Body of pancreas (tissue), 4 donors: ENCODE measurements around the gene ADAMTSL3. TPM values are rescaled to one million over a fixed set of nuclear protein-coding genes. Genes with fewer than 3 reads are reported as not detected.

Experiments used
- ATAC-seq: fragments of 150-250 bp; one replicate; pipeline ENCODE4 v1.9.1; 2016
- DNase-seq, 4 donors: peaks; one replicate each; pipeline ENCODE4 v3.0.0-alpha.2; 2019
- H3K27ac ChIP-seq, 4 donors: fragments of 200-600 bp; sonication (generic); 1 replicate in 3 of 4; 2 replicates in 1 of 4; pipeline versions ENCODE4 v1.5.1 to v1.6.1; 2016 to 2019; ENCODE audit warnings: mild to moderate bottlenecking in 1 of 4, mixed read lengths in 1 of 4, moderate library complexity in 1 of 4
- H3K27me3 ChIP-seq, 2 donors: fragments of 200-600 bp; sonication (generic); one replicate each; pipeline ENCODE4 v1.6.0; 2016; ENCODE audit warnings: mild to moderate bottlenecking in 1 of 2
- H3K36me3 ChIP-seq, 2 donors: fragments of 200-600 bp; sonication (generic); replicated peaks in 1 of 2; 2 replicates each; pipeline ENCODE4 v1.5.1; 2016; ENCODE audit warnings: low read depth in 2 of 2; ENCODE audit not compliant: insufficient read depth in 1 of 2
- H3K4me1 ChIP-seq: fragments of 200-600 bp; sonication (generic); one replicate; pipeline ENCODE4 v1.6.0; 2016
- H3K4me3 ChIP-seq, 2 donors: fragments of 200-600 bp; sonication (generic); 1 replicate in 1 of 2; 2 replicates in 1 of 2; pipeline ENCODE4 v1.5.1; 2016 to 2019
- H3K9me3 ChIP-seq, 3 donors: fragments of 200-600 bp; sonication (generic); 1 replicate in 2 of 3; 2 replicates in 1 of 3; pipeline ENCODE4 v1.5.1; 2016
- POLR2A ChIP-seq, 3 donors: fragments of 450-650 bp; IDR thresholded peaks; one replicate each; pipeline ENCODE4 v1.6.1; 2016; ENCODE audit warnings: antibody characterized with exemption in 3 of 3, mild to moderate bottlenecking in 2 of 3
- WGBS, 2 donors: methylation state at CpG; one replicate each; pipeline ENCODE4 v1.1.5; 2017; 5-methylcytosine and 5-hydroxymethylcytosine counted together
- intact Hi-C: fragments of 100-400 bp; cut with DNase I; formaldehyde crosslinking; loops from one replicate; pipeline ENCODE4 v1.15.1; 2023
- total RNA-seq, 2 donors: library from RNA; depleted of rRNA; stranded (reverse); fragments of >200 nt; gene quantifications; one replicate each; pipeline ENCODE4 v1.1.0, GENCODE V29; 2016
- TF ChIP-seq, protein P1 (sequence below), 7 experiments: fragments of 450-650 bp in 4 of 7; fragments of 200-600 bp in 3 of 7; sonication (generic) in 3 of 7; IDR thresholded peaks; one replicate each; pipeline ENCODE4 v1.5.1; 2016 to 2019; ENCODE audit warnings: antibody characterized with exemption in 7 of 7

The ADAMTSL3 gene
- total RNA-seq, 2 donors from 2014 or later = 7.8 to 10.2 TPM

DNA sequence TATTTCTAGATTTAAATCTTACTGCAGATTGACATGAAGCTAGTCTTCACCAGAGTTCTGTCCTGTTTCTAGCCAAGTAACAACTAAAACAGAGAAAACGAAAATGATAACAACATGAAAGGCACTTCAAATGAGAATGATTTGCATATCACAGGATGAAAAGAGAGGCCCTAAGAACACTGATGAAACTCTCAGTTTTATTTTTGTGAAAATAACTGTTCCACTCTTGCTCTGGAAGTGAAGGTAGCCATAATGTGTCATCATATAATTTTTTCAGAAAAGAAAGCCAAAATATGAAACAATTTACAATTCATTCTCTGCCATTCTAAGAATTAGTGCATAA is 274.4 kb downstream of the ADAMTSL3 start:
- TF ChIP-seq, protein P1, sequence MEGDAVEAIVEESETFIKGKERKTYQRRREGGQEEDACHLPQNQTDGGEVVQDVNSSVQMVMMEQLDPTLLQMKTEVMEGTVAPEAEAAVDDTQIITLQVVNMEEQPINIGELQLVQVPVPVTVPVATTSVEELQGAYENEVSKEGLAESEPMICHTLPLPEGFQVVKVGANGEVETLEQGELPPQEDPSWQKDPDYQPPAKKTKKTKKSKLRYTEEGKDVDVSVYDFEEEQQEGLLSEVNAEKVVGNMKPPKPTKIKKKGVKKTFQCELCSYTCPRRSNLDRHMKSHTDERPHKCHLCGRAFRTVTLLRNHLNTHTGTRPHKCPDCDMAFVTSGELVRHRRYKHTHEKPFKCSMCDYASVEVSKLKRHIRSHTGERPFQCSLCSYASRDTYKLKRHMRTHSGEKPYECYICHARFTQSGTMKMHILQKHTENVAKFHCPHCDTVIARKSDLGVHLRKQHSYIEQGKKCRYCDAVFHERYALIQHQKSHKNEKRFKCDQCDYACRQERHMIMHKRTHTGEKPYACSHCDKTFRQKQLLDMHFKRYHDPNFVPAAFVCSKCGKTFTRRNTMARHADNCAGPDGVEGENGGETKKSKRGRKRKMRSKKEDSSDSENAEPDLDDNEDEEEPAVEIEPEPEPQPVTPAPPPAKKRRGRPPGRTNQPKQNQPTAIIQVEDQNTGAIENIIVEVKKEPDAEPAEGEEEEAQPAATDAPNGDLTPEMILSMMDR (IDR thresholded peaks at IDR 0.05) = no peak
- no peak for TF ChIP-seq POLR2A (IDR thresholded peaks at IDR 0.05)
- intact Hi-C loops = no loop called here
- 47 to 55% methylated on average over 1 of the region's 1 CpG for WGBS, 2 donors
- DNase-seq (no peak), ATAC-seq (no peak)
- H3K27ac ChIP-seq = peak overlapping the region in 1 of 4 donors; percentile 86
- H3K9me3 ChIP-seq = no peaks in the 10 kb centered on the region
- no peaks in the 10 kb centered on the region for H3K27me3 ChIP-seq
- no peak overlapping the region for H3K4me3 ChIP-seq
- no peaks in the 10 kb centered on the region for H3K36me3 ChIP-seq
- peaks cover 52% of the 10 kb centered on the region for H3K4me1 ChIP-seq

DNA sequence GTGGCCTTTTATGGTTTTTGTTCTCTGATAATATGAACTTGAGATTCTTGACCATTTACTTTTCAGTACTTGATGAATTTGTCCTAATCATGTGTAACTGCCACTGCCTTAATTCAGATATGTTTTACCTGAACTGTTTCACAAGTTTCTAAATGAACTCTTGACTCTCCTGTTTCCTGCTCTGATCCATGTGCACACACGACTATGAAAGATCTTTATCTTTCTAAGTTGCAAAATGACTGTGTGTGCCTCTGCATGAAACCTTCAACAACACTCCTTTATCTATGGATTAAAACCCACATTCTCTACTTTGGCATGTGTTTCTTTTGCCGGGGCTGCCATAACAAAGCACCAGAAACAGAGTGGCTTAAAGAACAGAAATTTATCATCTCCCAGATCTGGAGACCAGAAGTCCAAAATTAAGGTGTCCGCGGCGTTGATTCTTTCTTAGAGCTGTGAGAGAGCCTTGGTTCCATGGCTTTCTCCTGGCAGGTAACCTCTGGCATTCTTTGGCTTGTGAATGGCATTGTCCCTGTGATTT is 275.0 kb downstream of the ADAMTSL3 start:
- no peak overlapping the region for H3K4me3 ChIP-seq
- ATAC-seq = no peak
- WGBS, 2 donors = 60 to 63% methylated on average over 5 of the region's 5 CpGs
- peaks cover 52% of the 10 kb centered on the region for H3K4me1 ChIP-seq
- no peaks in the 10 kb centered on the region for H3K36me3 ChIP-seq
- H3K9me3 ChIP-seq = no peaks in the 10 kb centered on the region
- intact Hi-C loops = no loop called here
- TF ChIP-seq, protein P1 (IDR thresholded peaks at IDR 0.05) = no peak
- no peak for TF ChIP-seq POLR2A (IDR thresholded peaks at IDR 0.05)
- H3K27ac ChIP-seq = peak overlapping the region; percentile 40 to 92 (median 86)
- DNase-seq = no peak
- no peaks in the 10 kb centered on the region for H3K27me3 ChIP-seq

DNA sequence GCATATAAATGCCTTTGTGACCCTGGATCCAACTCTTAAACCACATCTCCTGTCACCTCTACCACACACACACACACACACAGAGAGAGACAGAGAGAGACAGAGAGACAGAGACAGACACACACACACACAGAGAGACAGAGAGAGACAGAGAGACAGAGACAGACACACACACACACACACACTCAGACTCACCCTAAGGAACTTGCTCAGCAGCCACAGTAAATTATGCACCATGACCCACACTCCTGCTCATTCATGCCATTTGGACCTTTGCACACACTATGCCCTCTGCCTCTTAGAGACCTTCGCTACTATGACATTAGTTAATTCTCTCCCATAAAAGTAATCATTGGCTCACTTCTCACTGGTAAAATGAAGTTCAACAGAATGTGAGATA is 275.7 kb downstream of the ADAMTSL3 start:
- Histone ChIP-seq H3K27me3 (no peaks in the 10 kb centered on the region), H3K4me1 (peaks cover 52% of the 10 kb centered on the region), H3K36me3 (no peaks in the 10 kb centered on the region), H3K9me3 (no peaks in the 10 kb centered on the region), H3K27ac (peak overlapping the region; percentile 40 to 92 (median 86)), H3K4me3 (no peak overlapping the region)
- DNase-seq (no peak), ATAC-seq (no peak)
- WGBS, 2 donors = 95% methylated on average over 1 of the region's 1 CpG
- intact Hi-C loops = no loop called here
- TF ChIP-seq, protein P1 (IDR thresholded peaks at IDR 0.05) = no peak
- no peak for TF ChIP-seq POLR2A (IDR thresholded peaks at IDR 0.05)

DNA sequence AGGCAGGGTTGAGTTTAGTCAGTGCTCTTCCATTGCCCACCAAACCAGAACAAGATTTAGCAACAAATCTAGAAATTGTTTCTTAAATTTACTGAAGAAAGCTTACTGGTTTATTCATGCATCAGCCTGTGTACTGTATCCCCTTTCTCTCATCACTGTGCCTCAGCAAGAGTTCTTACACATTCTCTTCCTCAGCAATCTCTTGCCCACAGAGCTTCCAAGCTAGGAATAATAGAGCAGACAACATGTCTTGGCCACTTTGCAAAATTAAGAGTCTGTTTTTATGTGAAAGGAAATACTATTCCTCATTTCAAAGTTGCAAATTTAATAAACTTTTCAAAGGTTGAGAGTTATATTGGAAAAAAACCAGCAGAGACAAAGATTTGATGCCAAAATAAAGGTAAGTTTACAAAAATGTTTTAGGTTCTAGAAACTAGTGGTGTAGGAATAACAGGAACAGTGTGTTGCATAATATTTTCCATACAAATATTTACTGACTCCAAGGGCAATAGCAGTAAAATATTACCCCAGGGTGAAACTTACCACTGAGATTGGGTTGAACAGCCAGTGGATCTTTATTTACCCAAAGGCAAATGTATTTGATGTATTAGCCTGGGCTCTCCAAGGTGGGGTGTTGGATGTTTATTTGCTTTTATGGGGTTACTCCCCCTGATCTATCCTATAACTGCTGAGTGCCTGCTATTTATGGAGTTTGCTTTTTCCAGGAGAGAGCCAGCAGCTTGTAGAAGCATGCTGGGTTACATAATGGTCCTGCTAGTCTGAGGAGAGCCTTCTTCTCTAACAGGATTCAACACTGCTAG is 276.7 kb downstream of the ADAMTSL3 start:
- peak in 2 of 3 donors; percentile 71 to 78 for TF ChIP-seq POLR2A (IDR thresholded peaks at IDR 0.05)
- TF ChIP-seq, protein P1 (IDR thresholded peaks at IDR 0.05) = peak in 1 of 7 experiments; percentile 6
- no peak overlapping the region for H3K4me3 ChIP-seq
- intact Hi-C loops = no loop called here
- H3K27ac ChIP-seq = peak overlapping the region; percentile 74 to 92 (median 86)
- peaks cover 52% of the 10 kb centered on the region for H3K4me1 ChIP-seq
- no peaks in the 10 kb centered on the region for H3K27me3 ChIP-seq
- ATAC-seq (peak; percentile 98), DNase-seq (peak; percentile 54 to 85 (median 73))
- H3K9me3 ChIP-seq = no peaks in the 10 kb centered on the region
- no peaks in the 10 kb centered on the region for H3K36me3 ChIP-seq
